Smooth muscle cell (in vitro differentiated cells): ENCODE measurements around the gene DNAJA2. TPM values are rescaled to one million over a fixed set of nuclear protein-coding genes. Genes with fewer than 3 reads are reported as not detected.
"Not testable (repeated sequence)": the region's sequence is repeated elsewhere in the genome, so short reads cannot be mapped to it uniquely, and the experiment has no call there.

Experiments used
- DNase-seq: peaks from one replicate; lab custom pipeline; 2025; ENCODE audit not compliant: unreplicated experiment; lab: John Stamatoyannopoulos, UW
- H2AFZ ChIP-seq: fragments of 200-600 bp; sonication (generic); 2 replicates; pipeline ENCODE4 v1.6.0; 2016; ENCODE audit warnings: antibody characterized with exemption, low read depth, mild to moderate bottlenecking
- H3F3A ChIP-seq: fragments of 200-600 bp; sonication (generic); 2 replicates; pipeline ENCODE4 v1.6.0; 2017; ENCODE audit warnings: antibody characterized with exemption, low read depth
- H3K27ac ChIP-seq: fragments of 200-600 bp; sonication (generic); 2 replicates; pipeline ENCODE4 v1.5.1; 2016; ENCODE audit warnings: low read depth, mild to moderate bottlenecking
- H3K27me3 ChIP-seq: fragments of 200-600 bp; sonication (generic); 2 replicates; pipeline ENCODE4 v1.6.1; 2016; ENCODE audit warnings: low read depth, mild to moderate bottlenecking
- H3K36me3 ChIP-seq: fragments of 200-600 bp; sonication (generic); 2 replicates; pipeline ENCODE4 v1.5.1; 2016; ENCODE audit warnings: low read depth
- H3K4me1 ChIP-seq: fragments of 200-600 bp; sonication (generic); 2 replicates; pipeline ENCODE4 v1.5.1; 2016; ENCODE audit warnings: low read depth
- H3K4me2 ChIP-seq: fragments of 200-600 bp; sonication (generic); 2 replicates; pipeline ENCODE4 v1.6.0; 2016; ENCODE audit warnings: mild to moderate bottlenecking
- H3K4me3 ChIP-seq: fragments of 200-600 bp; sonication (generic); 2 replicates; pipeline ENCODE4 v1.5.1; 2016; ENCODE audit warnings: mild to moderate bottlenecking
- H3K79me2 ChIP-seq: fragments of 200-600 bp; sonication (generic); 2 replicates; pipeline ENCODE4 v1.6.0; 2016; ENCODE audit warnings: low read depth, mild to moderate bottlenecking
- H3K9ac ChIP-seq: fragments of 200-600 bp; sonication (generic); 2 replicates; pipeline ENCODE4 v1.6.0; 2016; ENCODE audit warnings: low read depth
- H3K9me3 ChIP-seq: fragments of 200-600 bp; sonication (generic); replicated peaks from 2 replicates; pipeline ENCODE4 v1.5.1; 2016; ENCODE audit warnings: low read depth
- H4K20me1 ChIP-seq: fragments of 200-600 bp; sonication (generic); 2 replicates; pipeline ENCODE4 v1.6.0; 2016; ENCODE audit warnings: low read depth
- WGBS: methylation state at CpG from one replicate; pipeline ENCODE4 v1.1.7; 2016; ENCODE audit warnings: low lambda C conversion rate; 5-methylcytosine and 5-hydroxymethylcytosine counted together
- polyA plus RNA-seq: library from polyadenylated mRNA; unstranded; fragments of >200 nt; fragmentation: Nextera tagmentation; extraction: Ambion mirVana; gene quantifications from 2 replicates; pipeline ENCODE4 v1.2.1, GENCODE V29; 2016
- total RNA-seq: library from RNA; depleted of rRNA; stranded (reverse); fragments of >200 nt; gene quantifications from 2 replicates; pipeline ENCODE4 v1.2.3, GENCODE V29; 2014
- TF ChIP-seq, protein P1 (sequence below): fragments of 200-600 bp; sonication (generic); IDR thresholded peaks from 2 replicates; pipeline ENCODE4 v1.5.1; 2017; ENCODE audit warnings: borderline replicate concordance, mild to moderate bottlenecking, antibody characterized with exemption; ENCODE audit not compliant: insufficient read depth, poor library complexity, severe bottlenecking

The DNAJA2 gene
- total and polyA plus RNA-seq, 2 experiments from 2014 or later: 36.4 to 52.2 TPM

DNA sequence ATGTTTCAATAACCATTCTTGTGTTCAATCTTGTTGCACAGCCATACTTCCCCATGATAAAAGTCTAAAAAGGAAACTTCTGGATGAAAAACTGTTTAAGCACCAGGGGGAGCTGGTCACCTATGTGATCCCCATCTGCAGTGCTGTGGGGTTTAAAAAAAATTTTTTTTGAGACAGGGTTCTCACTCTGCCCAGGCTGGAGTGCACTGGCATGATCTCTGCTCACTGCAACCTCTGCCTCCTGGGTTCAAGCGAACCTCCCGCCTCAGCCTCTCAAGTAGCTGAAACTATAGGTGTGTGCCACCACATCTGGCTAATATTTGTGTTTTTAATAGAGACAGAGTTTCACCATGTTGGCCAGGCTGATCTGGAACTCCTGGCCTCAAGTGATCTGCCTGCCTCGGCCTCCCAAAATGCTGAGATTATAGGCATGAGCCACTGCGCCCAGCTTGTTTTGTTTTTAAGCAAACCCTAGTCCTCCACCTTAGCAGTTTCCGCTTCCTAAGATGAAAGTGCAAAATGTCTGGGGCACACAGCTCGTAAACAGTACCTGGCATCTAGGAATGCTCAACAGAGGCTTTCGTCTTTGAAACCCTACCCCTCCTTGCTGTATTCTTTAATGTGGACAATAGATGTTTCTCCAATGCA, 25.4 kb downstream of the DNAJA2 start:
- Histone ChIP-seq H3K9me3 (no peaks in the 10 kb centered on the region), H3K79me2 (no peaks in the 10 kb centered on the region), H3K4me2 (no peak overlapping the region), H3K4me1 (no peaks in the 10 kb centered on the region), H3K27me3 (no peaks in the 10 kb centered on the region), H3K4me3 (no peak overlapping the region), H4K20me1 (no peaks in the 10 kb centered on the region), H3K36me3 (no peaks in the 10 kb centered on the region), H3F3A (no peaks in the 10 kb centered on the region), H3K9ac (no peak overlapping the region), H2AFZ (no peak overlapping the region), H3K27ac (no peak overlapping the region)
- no peak for DNase-seq
- TF ChIP-seq, protein P1, sequence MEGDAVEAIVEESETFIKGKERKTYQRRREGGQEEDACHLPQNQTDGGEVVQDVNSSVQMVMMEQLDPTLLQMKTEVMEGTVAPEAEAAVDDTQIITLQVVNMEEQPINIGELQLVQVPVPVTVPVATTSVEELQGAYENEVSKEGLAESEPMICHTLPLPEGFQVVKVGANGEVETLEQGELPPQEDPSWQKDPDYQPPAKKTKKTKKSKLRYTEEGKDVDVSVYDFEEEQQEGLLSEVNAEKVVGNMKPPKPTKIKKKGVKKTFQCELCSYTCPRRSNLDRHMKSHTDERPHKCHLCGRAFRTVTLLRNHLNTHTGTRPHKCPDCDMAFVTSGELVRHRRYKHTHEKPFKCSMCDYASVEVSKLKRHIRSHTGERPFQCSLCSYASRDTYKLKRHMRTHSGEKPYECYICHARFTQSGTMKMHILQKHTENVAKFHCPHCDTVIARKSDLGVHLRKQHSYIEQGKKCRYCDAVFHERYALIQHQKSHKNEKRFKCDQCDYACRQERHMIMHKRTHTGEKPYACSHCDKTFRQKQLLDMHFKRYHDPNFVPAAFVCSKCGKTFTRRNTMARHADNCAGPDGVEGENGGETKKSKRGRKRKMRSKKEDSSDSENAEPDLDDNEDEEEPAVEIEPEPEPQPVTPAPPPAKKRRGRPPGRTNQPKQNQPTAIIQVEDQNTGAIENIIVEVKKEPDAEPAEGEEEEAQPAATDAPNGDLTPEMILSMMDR: peak; percentile 52
- 84% methylated on average over 7 of the region's 7 CpGs for WGBS

- not testable (repeated sequence) for H3K27me3 ChIP-seq, H3K4me3 ChIP-seq
- 95% methylated on average over 8 of the region's 8 CpGs for WGBS
Observed at GRCh38 chr16:46944713-46945112, 28.8 kb downstream of the DNAJA2 start.

GRCh38 chr16:46937536-46937935, 35.9 kb downstream of the DNAJA2 start:
- TF ChIP-seq, protein P1: no peak
- no peaks in the 10 kb centered on the region for H3K27me3 ChIP-seq
- H2AFZ ChIP-seq: no peak overlapping the region
- DNase-seq: no peak
- H3K4me1 ChIP-seq: no peaks in the 10 kb centered on the region
- H4K20me1 ChIP-seq: no peaks in the 10 kb centered on the region
- no peaks in the 10 kb centered on the region for H3K79me2 ChIP-seq
- H3K9ac ChIP-seq: no peak overlapping the region
- no peak overlapping the region for H3K27ac ChIP-seq
- no peaks in the 10 kb centered on the region for H3F3A ChIP-seq
- no peaks in the 10 kb centered on the region for H3K36me3 ChIP-seq
- no peaks in the 10 kb centered on the region for H3K9me3 ChIP-seq
- H3K4me2 ChIP-seq: no peak overlapping the region
- H3K4me3 ChIP-seq: no peak overlapping the region

More at GRCh38 chr16:46944713-46945112, 28.8 kb downstream of the DNAJA2 start:
- H3F3A ChIP-seq, H3K9me3 ChIP-seq, H3K27ac ChIP-seq, H4K20me1 ChIP-seq, H3K4me1 ChIP-seq, H3K9ac ChIP-seq, H2AFZ ChIP-seq, DNase-seq, H3K79me2 ChIP-seq, H3K36me3 ChIP-seq, H3K4me2 ChIP-seq: not testable (repeated sequence)

- Histone ChIP-seq H3K27ac (no peak overlapping the region), H3K4me1 (no peaks in the 10 kb centered on the region), H3K36me3 (no peaks in the 10 kb centered on the region), H3K4me3 (no peak overlapping the region), H3K9ac (no peak overlapping the region), H2AFZ (no peak overlapping the region), H3F3A (no peaks in the 10 kb centered on the region), H3K9me3 (no peaks in the 10 kb centered on the region), H3K79me2 (no peaks in the 10 kb centered on the region), H4K20me1 (peaks cover 11% of the 10 kb centered on the region), H3K27me3 (no peaks in the 10 kb centered on the region), H3K4me2 (no peak overlapping the region)
- TF ChIP-seq, protein P1: no peak
- 68% methylated on average over 7 of the region's 7 CpGs for WGBS
- no peak for DNase-seq
Observed at GRCh38 chr16:46932802-46933201, 40.7 kb downstream of the DNAJA2 start.
